ENCODE results near the gene HNRNPLL.

DNA sequence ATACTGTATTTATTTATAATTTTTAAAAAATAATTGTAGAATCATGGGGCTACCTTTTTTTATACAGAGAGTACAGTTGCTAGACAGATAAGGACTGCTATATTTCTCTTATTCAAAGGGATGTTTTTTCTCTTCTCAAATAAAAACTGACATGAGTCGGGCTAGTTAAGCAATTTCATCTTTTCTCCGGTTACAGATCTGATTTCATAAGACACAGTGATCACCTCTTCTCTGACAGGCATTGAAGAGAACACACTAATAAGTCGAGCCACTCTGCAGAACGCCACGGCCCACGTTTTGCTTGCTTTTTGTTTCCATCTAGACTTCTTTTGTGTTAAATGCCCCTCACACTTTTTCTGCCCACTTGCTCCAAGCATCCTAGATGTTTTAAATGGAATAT, 85.4 kb downstream of the HNRNPLL start:
- TF ChIP-seq, protein P1, sequence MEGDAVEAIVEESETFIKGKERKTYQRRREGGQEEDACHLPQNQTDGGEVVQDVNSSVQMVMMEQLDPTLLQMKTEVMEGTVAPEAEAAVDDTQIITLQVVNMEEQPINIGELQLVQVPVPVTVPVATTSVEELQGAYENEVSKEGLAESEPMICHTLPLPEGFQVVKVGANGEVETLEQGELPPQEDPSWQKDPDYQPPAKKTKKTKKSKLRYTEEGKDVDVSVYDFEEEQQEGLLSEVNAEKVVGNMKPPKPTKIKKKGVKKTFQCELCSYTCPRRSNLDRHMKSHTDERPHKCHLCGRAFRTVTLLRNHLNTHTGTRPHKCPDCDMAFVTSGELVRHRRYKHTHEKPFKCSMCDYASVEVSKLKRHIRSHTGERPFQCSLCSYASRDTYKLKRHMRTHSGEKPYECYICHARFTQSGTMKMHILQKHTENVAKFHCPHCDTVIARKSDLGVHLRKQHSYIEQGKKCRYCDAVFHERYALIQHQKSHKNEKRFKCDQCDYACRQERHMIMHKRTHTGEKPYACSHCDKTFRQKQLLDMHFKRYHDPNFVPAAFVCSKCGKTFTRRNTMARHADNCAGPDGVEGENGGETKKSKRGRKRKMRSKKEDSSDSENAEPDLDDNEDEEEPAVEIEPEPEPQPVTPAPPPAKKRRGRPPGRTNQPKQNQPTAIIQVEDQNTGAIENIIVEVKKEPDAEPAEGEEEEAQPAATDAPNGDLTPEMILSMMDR (IDR thresholded peaks at IDR 0.05): no peak
- TF ChIP-seq, protein P2, sequence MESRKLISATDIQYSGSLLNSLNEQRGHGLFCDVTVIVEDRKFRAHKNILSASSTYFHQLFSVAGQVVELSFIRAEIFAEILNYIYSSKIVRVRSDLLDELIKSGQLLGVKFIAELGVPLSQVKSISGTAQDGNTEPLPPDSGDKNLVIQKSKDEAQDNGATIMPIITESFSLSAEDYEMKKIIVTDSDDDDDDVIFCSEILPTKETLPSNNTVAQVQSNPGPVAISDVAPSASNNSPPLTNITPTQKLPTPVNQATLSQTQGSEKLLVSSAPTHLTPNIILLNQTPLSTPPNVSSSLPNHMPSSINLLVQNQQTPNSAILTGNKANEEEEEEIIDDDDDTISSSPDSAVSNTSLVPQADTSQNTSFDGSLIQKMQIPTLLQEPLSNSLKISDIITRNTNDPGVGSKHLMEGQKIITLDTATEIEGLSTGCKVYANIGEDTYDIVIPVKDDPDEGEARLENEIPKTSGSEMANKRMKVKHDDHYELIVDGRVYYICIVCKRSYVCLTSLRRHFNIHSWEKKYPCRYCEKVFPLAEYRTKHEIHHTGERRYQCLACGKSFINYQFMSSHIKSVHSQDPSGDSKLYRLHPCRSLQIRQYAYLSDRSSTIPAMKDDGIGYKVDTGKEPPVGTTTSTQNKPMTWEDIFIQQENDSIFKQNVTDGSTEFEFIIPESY (IDR thresholded peaks at IDR 0.05; ENCODE audit: borderline replicate concordance, low read depth): no peak
- TF ChIP-seq TEAD4 (IDR thresholded peaks at IDR 0.05; ENCODE audit: borderline replicate concordance, insufficient read depth) (no peak), JUND (IDR thresholded peaks at IDR 0.05) (no peak), EP300 (IDR thresholded peaks at IDR 0.05; ENCODE audit: borderline replicate concordance in 1 of 2, low read depth in 1 of 2, low read length in 1 of 2) (no peak), RFX5 (IDR thresholded peaks at IDR 0.05; ENCODE audit: low read length) (no peak), EZH2phosphoT487 (IDR thresholded peaks at IDR 0.05; ENCODE audit: borderline replicate concordance, low read depth) (no peak), NFIC (IDR thresholded peaks at IDR 0.05; ENCODE audit: borderline replicate concordance) (no peak), FOXM1 (IDR thresholded peaks at IDR 0.05; ENCODE audit: low read depth) (no peak)
- TF ChIP-seq, protein P3, sequence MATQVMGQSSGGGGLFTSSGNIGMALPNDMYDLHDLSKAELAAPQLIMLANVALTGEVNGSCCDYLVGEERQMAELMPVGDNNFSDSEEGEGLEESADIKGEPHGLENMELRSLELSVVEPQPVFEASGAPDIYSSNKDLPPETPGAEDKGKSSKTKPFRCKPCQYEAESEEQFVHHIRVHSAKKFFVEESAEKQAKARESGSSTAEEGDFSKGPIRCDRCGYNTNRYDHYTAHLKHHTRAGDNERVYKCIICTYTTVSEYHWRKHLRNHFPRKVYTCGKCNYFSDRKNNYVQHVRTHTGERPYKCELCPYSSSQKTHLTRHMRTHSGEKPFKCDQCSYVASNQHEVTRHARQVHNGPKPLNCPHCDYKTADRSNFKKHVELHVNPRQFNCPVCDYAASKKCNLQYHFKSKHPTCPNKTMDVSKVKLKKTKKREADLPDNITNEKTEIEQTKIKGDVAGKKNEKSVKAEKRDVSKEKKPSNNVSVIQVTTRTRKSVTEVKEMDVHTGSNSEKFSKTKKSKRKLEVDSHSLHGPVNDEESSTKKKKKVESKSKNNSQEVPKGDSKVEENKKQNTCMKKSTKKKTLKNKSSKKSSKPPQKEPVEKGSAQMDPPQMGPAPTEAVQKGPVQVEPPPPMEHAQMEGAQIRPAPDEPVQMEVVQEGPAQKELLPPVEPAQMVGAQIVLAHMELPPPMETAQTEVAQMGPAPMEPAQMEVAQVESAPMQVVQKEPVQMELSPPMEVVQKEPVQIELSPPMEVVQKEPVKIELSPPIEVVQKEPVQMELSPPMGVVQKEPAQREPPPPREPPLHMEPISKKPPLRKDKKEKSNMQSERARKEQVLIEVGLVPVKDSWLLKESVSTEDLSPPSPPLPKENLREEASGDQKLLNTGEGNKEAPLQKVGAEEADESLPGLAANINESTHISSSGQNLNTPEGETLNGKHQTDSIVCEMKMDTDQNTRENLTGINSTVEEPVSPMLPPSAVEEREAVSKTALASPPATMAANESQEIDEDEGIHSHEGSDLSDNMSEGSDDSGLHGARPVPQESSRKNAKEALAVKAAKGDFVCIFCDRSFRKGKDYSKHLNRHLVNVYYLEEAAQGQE (IDR thresholded peaks at IDR 0.05; ENCODE audit: low read depth, low read length): no peak
- TF ChIP-seq, protein P4, sequence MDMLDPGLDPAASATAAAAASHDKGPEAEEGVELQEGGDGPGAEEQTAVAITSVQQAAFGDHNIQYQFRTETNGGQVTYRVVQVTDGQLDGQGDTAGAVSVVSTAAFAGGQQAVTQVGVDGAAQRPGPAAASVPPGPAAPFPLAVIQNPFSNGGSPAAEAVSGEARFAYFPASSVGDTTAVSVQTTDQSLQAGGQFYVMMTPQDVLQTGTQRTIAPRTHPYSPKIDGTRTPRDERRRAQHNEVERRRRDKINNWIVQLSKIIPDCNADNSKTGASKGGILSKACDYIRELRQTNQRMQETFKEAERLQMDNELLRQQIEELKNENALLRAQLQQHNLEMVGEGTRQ (IDR thresholded peaks at IDR 0.05; ENCODE audit: borderline replicate concordance, low read depth, low read length): no peak
- TF ChIP-seq, protein P5, sequence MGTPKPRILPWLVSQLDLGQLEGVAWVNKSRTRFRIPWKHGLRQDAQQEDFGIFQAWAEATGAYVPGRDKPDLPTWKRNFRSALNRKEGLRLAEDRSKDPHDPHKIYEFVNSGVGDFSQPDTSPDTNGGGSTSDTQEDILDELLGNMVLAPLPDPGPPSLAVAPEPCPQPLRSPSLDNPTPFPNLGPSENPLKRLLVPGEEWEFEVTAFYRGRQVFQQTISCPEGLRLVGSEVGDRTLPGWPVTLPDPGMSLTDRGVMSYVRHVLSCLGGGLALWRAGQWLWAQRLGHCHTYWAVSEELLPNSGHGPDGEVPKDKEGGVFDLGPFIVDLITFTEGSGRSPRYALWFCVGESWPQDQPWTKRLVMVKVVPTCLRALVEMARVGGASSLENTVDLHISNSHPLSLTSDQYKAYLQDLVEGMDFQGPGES (IDR thresholded peaks at IDR 0.05; ENCODE audit: low read depth, low read length): no peak

Measured in SK-N-SH (cell line).